ENCODE data around the gene BASP1. TPM values are rescaled to one million over a fixed set of nuclear protein-coding genes. Genes with fewer than 3 reads are reported as not detected.

BASP1 gene
- total RNA-seq, 4 donors from 2014 or later: 10.1 to 29.6 (median 23.0) TPM

GRCh38 chr5:17213938-17214337 lies 3.5 kb upstream of the BASP1 start:
- no peak for TF ChIP-seq POLR2A (IDR thresholded peaks at IDR 0.05)
- Histone ChIP-seq H3K4me1 (peaks cover 0 to under 1% of the 10 kb centered on the region in 2 donors), H3K36me3 (no peaks in the 10 kb centered on the region), H3K27me3 (no peaks in the 10 kb centered on the region), H3K4me3 (replicated peaks in 1 of 3) (no peak overlapping the region), H3K9me3 (no peaks in the 10 kb centered on the region), H3K27ac (no peak overlapping the region)
- intact Hi-C loops (cut with DNase I): loop anchor here (10.0 kb wide), 1 partner anchor 1101 kb away; no protein-coding TSS in a partner anchor
- DNase-seq: no peak
- 86% methylated on average over 2 of the region's 2 CpGs for WGBS, 2 donors

DNA sequence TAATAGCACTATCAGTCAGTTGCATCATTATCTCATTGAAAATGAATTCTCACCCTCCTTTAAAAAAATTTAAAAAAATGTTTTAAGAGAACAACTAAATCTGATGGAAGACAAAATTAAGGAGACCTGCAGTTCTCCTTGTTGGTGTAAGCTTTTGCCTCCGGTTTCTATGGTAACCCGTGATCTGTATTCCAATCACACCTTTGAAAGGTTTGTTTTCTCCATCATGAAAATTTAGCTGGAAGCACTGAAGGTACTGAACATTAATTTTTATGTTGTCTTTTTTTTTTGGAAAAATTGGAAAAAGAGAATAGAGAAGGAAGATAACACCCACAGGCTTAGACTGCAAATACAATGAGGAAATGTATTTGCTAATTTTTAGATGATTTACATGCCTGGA lies 2.5 kb upstream of the BASP1 start:
- H3K27me3 ChIP-seq: no peaks in the 10 kb centered on the region
- DNase-seq: no peak
- H3K9me3 ChIP-seq: no peaks in the 10 kb centered on the region
- H3K4me1 ChIP-seq: peaks cover 0 to 4% of the 10 kb centered on the region in 2 donors
- H3K36me3 ChIP-seq: no peaks in the 10 kb centered on the region
- intact Hi-C loops (cut with DNase I): loop anchor here (10.0 kb wide), 1 partner anchor 1100 kb away; no protein-coding TSS in a partner anchor
- H3K4me3 ChIP-seq (replicated peaks in 1 of 3): no peak overlapping the region
- TF ChIP-seq CTCF (IDR thresholded peaks at IDR 0.05): no peak
- no peak for TF ChIP-seq POLR2A (IDR thresholded peaks at IDR 0.05)
- no peak overlapping the region for H3K27ac ChIP-seq
- 92 to 94% methylated on average over 2 of the region's 2 CpGs for WGBS, 2 donors

GRCh38 chr5:17215361-17215760 lies 2.1 kb upstream of the BASP1 start:
- Histone ChIP-seq H3K27ac (no peak overlapping the region), H3K36me3 (no peaks in the 10 kb centered on the region), H3K9me3 (no peaks in the 10 kb centered on the region), H3K4me3 (replicated peaks in 1 of 3) (no peak overlapping the region), H3K4me1 (peaks cover 0 to 4% of the 10 kb centered on the region in 2 donors), H3K27me3 (no peaks in the 10 kb centered on the region)
- intact Hi-C loops (cut with DNase I): loop anchor here (10.0 kb wide), 1 partner anchor 1099 kb away; no protein-coding TSS in a partner anchor
- WGBS, 2 donors: 73 to 87% methylated on average over 2 of the region's 2 CpGs
- DNase-seq: no peak
- TF ChIP-seq POLR2A (IDR thresholded peaks at IDR 0.05): no peak
- TF ChIP-seq CTCF (IDR thresholded peaks at IDR 0.05): no peak

DNA sequence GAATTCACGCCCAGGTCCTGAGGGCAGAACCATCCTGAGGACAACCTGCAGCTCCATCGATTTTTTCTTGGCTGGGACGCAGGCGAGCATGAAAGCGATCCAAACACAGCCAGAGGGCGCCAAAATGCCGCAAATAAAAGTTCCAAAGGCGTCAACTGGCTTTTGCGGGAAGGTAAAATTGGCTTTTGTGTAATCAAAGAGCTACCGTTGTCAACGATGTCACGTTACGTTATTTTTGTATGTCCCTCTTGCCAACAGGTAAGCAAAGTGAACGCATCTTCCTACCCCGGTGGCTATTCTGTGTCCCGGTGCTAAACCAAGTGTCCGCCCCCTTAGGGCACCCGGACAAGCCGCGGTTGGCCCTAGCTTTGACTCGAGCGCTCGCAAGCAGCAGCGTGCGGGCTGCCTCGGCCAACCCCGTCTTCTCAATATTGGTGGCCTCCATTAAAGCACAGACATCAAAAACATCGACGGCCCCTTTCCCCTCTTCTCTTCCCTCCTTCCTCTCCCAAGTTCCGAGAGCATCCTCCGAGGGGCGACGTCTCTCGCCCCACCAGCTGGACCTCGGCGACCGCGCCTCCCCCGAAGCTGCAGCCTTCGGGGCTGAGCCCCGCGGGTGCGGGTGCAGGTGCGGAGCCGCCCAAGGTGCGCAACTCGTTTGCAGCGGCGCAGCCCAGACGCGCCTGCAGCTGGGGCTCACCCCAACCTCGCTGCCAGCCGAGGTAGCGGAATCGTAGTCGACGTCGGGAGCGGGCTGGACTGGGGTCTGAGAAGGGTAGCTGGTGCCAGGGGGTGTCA lies 1.1 kb upstream of the BASP1 start:
- intact Hi-C loops (cut with DNase I): loop anchor here (10.0 kb wide), 1 partner anchor 1098 kb away; no protein-coding TSS in a partner anchor
- H3K27me3 ChIP-seq: no peaks in the 10 kb centered on the region

GRCh38 chr5:17216974-17217492 lies 398 bp upstream of the BASP1 start:
- TF ChIP-seq POLR2A (IDR thresholded peaks at IDR 0.05) (no peak), CTCF (IDR thresholded peaks at IDR 0.05) (peak in 2 of 6 experiments; percentile 35 to 42)
- no peaks in the 10 kb centered on the region for H3K27me3 ChIP-seq
- H3K9me3 ChIP-seq: no peaks in the 10 kb centered on the region
- intact Hi-C loops (cut with DNase I): loop anchor here (10.0 kb wide), 1 partner anchor 1098 kb away; no protein-coding TSS in a partner anchor
- 1 to 2% methylated on average over 14 of the region's 22 CpGs for WGBS, 2 donors
- H3K4me1 ChIP-seq: peaks cover 0 to 4% of the 10 kb centered on the region in 2 donors
- DNase-seq: peak; percentile 70 to 72
- H3K36me3 ChIP-seq: no peaks in the 10 kb centered on the region
- H3K4me3 ChIP-seq (replicated peaks in 1 of 3): peak overlapping the region in 1 of 3 donors; percentile 57
- H3K27ac ChIP-seq: peak overlapping the region in 2 of 3 donors; percentile 13 to 63

More for the DNA sequence above, 1.1 kb upstream of the BASP1 start:
- peak; percentile 39 to 88 (median 75) for TF ChIP-seq CTCF (IDR thresholded peaks at IDR 0.05)
- no peak for TF ChIP-seq POLR2A (IDR thresholded peaks at IDR 0.05)
- Histone ChIP-seq H3K27ac (peak overlapping the region in 2 of 3 donors; percentile 13 to 63), H3K36me3 (no peaks in the 10 kb centered on the region), H3K9me3 (no peaks in the 10 kb centered on the region), H3K4me1 (peaks cover 0 to 4% of the 10 kb centered on the region in 2 donors), H3K4me3 (replicated peaks in 1 of 3) (peak overlapping the region in 1 of 3 donors; percentile 57)
- WGBS, 2 donors: 2 to 5% methylated on average over 39 to 40 of the region's 59 CpGs
- peak; percentile 83 to 86 for DNase-seq
